Activated CD8-positive, alpha-beta T cell treated with anti-CD3 and anti-CD28 coated beads for 36 hours (primary cell): ENCODE results near the gene ELP4. TPM values are rescaled to one million over a fixed set of nuclear protein-coding genes. Genes with fewer than 3 reads are reported as not detected.
"Not testable (repeated sequence)": the region's sequence is repeated elsewhere in the genome, so short reads cannot be mapped to it uniquely, and the experiment has no call there.

Source experiments
- ATAC-seq: fragments of 200-7000 bp; cut with Tn5 transposase; one replicate; pipeline ENCODE4 v1.10.0; 2021; ENCODE audit warnings: mild to moderate bottlenecking, moderate library complexity
- CTCF ChIA-PET: fragments of 350-600 bp; sonication (Branson Sonifier 250); formaldehyde crosslinking; loops from one replicate; lab custom pipeline; 2021; ENCODE audit warnings: antibody characterized with exemption; lab: Charles Lee
- POLR2A ChIA-PET: fragments of 350-600 bp; sonication (Branson Sonifier 250); formaldehyde crosslinking; loops from one replicate; lab custom pipeline; 2021; ENCODE audit warnings: antibody characterized with exemption; lab: Charles Lee
- DNase-seq: peaks from one replicate; pipeline ENCODE4 v3.0.0-alpha.2; 2020
- H3K27ac Mint-ChIP-seq: one replicate; pipeline ENCODE4 v1.8.0; 2021; ENCODE audit warnings: mild to moderate bottlenecking, mixed read lengths
- H3K27me3 Mint-ChIP-seq: one replicate; pipeline ENCODE4 v1.8.0; 2021; ENCODE audit warnings: mixed read lengths
- H3K36me3 Mint-ChIP-seq: one replicate; pipeline ENCODE4 v1.8.0; 2021; ENCODE audit warnings: low read depth, mixed read lengths
- H3K4me1 Mint-ChIP-seq: one replicate; pipeline ENCODE4 v1.8.0; 2021; ENCODE audit warnings: low read depth, mixed read lengths
- H3K4me3 Mint-ChIP-seq: one replicate; pipeline ENCODE4 v1.8.0; 2021; ENCODE audit warnings: mild to moderate bottlenecking, moderate library complexity, mixed read lengths
- H3K9me3 Mint-ChIP-seq: one replicate; pipeline ENCODE4 v1.8.0; 2021; ENCODE audit warnings: mixed read lengths
- intact Hi-C: fragments of 100-400 bp; cut with micrococcal nuclease; formaldehyde crosslinking; loops from one replicate; pipeline ENCODE4 v1.10.0; 2022
- total RNA-seq, 2 experiments: library from RNA; stranded (reverse); gene quantifications; one replicate each; pipeline ENCODE4 v1.2.3, GENCODE V29; 2021
- TF ChIP-seq, protein P1 (sequence below): fragments of 200-600 bp; IDR thresholded peaks from one replicate; pipeline ENCODE4 v1.8.0; 2022; ENCODE audit warnings: antibody characterized with exemption, mild to moderate bottlenecking

The ELP4 gene
- total RNA-seq, 2 experiments from 2014 or later: 21.1 to 21.6 TPM

DNA sequence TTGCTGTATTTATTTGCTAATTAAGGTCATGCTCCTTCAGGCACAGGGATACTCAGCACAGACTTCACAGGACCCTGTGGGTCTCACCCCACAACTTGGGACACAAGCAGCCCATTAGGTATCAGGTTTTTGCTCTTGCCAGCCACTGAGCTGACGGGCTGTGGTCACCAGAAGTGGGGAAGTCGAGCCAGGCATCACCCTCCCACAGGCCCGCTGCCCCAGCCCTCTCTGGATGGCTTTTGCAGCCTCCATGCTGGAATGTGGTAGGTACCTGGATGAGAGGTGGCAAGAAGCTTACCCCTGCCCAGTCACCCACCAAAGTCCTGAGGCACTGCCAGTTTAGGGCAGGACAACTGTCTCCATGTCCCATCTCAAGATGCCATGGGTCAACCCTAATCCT lies 213.2 kb downstream of the ELP4 start:
- no peak overlapping the region for H3K27ac Mint-ChIP-seq
- DNase-seq (no peak), ATAC-seq (no peak)
- H3K4me1 Mint-ChIP-seq: no peaks in the 10 kb centered on the region
- peaks cover 1% of the 10 kb centered on the region for H3K9me3 Mint-ChIP-seq
- CTCF ChIA-PET: no interaction called here
- peaks cover 7% of the 10 kb centered on the region for H3K36me3 Mint-ChIP-seq
- POLR2A ChIA-PET: no interaction called here
- no peak overlapping the region for H3K4me3 Mint-ChIP-seq
- intact Hi-C loops: no loop called here
- H3K27me3 Mint-ChIP-seq: no peaks in the 10 kb centered on the region
- TF ChIP-seq, protein P1, sequence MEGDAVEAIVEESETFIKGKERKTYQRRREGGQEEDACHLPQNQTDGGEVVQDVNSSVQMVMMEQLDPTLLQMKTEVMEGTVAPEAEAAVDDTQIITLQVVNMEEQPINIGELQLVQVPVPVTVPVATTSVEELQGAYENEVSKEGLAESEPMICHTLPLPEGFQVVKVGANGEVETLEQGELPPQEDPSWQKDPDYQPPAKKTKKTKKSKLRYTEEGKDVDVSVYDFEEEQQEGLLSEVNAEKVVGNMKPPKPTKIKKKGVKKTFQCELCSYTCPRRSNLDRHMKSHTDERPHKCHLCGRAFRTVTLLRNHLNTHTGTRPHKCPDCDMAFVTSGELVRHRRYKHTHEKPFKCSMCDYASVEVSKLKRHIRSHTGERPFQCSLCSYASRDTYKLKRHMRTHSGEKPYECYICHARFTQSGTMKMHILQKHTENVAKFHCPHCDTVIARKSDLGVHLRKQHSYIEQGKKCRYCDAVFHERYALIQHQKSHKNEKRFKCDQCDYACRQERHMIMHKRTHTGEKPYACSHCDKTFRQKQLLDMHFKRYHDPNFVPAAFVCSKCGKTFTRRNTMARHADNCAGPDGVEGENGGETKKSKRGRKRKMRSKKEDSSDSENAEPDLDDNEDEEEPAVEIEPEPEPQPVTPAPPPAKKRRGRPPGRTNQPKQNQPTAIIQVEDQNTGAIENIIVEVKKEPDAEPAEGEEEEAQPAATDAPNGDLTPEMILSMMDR: no peak

DNA sequence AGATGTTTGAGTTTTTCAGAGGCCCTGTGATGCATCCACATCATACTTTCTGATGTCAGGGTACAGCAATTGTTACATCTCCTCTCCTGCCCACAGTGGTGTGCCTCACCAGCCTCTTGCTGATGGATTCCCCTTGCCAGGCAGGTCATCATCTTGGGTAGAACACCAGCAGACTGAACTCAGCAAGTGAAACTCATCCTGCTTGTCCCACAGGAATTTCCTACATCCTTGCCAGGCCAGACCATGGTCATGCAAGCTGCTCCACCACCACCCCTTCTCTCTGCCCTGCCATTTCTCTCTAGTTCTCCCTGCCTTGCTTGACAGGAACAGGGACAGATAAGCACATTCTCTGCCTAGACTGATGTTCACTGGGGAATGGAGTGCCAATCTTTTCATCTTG lies 215.6 kb downstream of the ELP4 start:
- intact Hi-C loops: no loop called here
- Mint-ChIP-seq H3K27me3 (no peaks in the 10 kb centered on the region), H3K9me3 (peaks cover 4% of the 10 kb centered on the region), H3K36me3 (peaks cover 7% of the 10 kb centered on the region), H3K27ac (no peak overlapping the region), H3K4me1 (no peaks in the 10 kb centered on the region), H3K4me3 (no peak overlapping the region)
- ATAC-seq (no peak), DNase-seq (no peak)
- CTCF ChIA-PET: no interaction called here
- TF ChIP-seq, protein P1: no peak
- POLR2A ChIA-PET: no interaction called here

DNA sequence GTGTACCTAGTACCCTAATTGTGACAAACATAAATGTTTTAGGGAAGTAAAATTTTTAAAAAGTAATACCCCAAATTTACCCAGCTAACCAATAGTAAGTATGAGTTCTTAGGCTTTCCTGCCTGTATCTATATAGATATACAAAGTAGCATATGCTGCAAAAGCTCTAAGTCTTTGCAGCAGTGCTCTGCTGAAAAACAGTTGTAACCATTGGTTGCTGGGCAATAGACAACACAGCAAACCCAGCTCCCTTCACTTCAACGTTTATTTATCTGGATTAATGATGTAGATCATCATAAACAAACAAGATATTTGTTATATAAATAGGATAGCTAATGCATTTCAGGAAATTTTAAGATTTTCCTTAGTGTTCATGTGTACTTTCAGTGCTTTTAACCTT lies 218.9 kb downstream of the ELP4 start:
- Mint-ChIP-seq H3K36me3 (peaks cover 21% of the 10 kb centered on the region), H3K4me1 (no peaks in the 10 kb centered on the region), H3K9me3 (peaks cover 19% of the 10 kb centered on the region), H3K27me3 (no peaks in the 10 kb centered on the region), H3K4me3 (no peak overlapping the region), H3K27ac (no peak overlapping the region)
- POLR2A ChIA-PET: no interaction called here
- intact Hi-C loops: no loop called here
- ATAC-seq (no peak), DNase-seq (no peak)
- CTCF ChIA-PET: no interaction called here
- TF ChIP-seq, protein P1: no peak

DNA sequence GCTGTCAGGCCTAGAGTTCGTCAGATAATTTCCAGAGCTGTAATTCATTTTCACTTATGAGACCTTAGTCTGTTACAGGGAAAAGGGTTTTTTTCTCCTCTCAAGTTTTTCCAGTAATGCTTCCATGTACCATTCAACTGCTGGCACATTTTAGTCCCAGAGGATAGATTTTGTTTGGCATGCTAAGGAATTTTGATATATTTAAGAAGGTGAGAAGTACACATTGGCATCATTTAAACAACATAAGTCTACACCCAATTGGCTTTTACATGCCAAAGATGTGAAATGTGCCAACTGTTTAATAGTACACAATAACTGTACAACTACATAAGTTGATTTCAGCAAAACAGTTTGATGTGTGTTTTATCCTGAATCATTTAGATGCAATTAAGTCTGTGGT lies 230.6 kb downstream of the ELP4 start:
- Mint-ChIP-seq H3K36me3 (peaks cover 7% of the 10 kb centered on the region), H3K4me3 (no peak overlapping the region), H3K27ac (no peak overlapping the region), H3K9me3 (peaks cover 17% of the 10 kb centered on the region), H3K27me3 (no peaks in the 10 kb centered on the region), H3K4me1 (no peaks in the 10 kb centered on the region)
- no peak for DNase-seq
- CTCF ChIA-PET: no interaction called here
- POLR2A ChIA-PET: no interaction called here
- intact Hi-C loops: no loop called here
- ATAC-seq: no peak
- TF ChIP-seq, protein P1: no peak

DNA sequence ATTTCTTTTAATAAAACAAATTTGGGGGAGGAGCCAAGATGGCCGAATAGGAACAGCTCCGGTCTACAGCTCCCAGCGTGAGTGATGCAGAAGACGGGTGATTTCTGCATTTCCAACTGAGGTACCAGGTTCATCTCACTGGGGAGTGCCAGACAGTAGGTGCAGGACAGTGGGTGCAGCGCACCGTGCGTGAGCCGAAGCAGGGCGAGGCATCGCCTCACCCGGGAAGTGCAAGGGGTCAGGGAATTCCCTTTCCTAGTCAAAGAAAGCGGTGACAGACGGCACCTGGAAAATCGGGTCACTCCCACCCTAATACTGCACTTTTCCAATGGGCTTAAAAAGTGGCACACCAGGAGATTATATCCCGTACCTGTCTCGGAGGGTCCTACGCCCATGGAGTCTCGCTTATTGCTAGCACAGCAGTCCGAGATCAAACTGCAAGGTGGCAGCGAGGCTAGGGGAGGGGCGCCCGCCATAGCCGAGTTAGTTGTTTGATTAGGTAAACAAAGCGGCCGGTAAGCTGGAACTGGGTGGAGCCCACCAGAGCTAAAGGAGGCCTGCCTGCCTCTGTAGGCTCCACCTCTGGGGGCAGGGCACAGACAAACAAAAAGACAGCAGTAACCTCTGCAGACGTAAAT lies 231.3 kb downstream of the ELP4 start:
- H3K27me3 Mint-ChIP-seq, intact Hi-C loops, ATAC-seq, H3K4me3 Mint-ChIP-seq, H3K4me1 Mint-ChIP-seq, CTCF ChIA-PET, H3K36me3 Mint-ChIP-seq, H3K27ac Mint-ChIP-seq, POLR2A ChIA-PET, DNase-seq: not testable (repeated sequence)
- H3K9me3 Mint-ChIP-seq: peaks cover 17% of the 10 kb centered on the region

DNA sequence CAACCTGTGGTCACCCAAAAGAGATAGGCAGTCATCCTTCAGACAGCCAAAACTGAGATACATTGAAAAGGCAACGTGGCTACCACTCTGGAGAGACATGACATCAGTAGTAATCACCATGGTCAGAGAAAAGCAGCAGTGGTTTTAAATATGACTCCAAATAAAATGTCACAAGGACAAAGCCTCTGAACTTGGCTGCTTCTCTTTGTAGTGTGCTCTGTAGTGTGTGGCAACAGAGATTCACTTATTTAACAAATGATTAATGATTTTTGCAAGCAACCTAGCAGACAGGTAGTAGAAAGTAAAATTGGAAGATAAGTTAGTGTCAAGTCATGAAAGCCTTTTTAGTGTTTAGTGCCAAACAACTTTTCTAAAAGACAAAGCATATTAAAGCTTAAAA lies 238.0 kb downstream of the ELP4 start:
- intact Hi-C loops: no loop called here
- POLR2A ChIA-PET: no interaction called here
- no peak for DNase-seq
- H3K36me3 Mint-ChIP-seq: peaks cover 6% of the 10 kb centered on the region
- no peaks in the 10 kb centered on the region for H3K27me3 Mint-ChIP-seq
- peaks cover 4% of the 10 kb centered on the region for H3K9me3 Mint-ChIP-seq
- ATAC-seq: no peak
- H3K4me1 Mint-ChIP-seq: no peaks in the 10 kb centered on the region
- TF ChIP-seq, protein P1: no peak
- H3K4me3 Mint-ChIP-seq: no peak overlapping the region
- CTCF ChIA-PET: no interaction called here
- H3K27ac Mint-ChIP-seq: no peak overlapping the region
